Neural progenitor cell (in vitro differentiated cells): ENCODE data around the gene SEPHS1.

Experiments used
- EZH2 ChIP-seq: fragments of 200-600 bp; sonication (generic); IDR thresholded peaks from 2 replicates; pipeline ENCODE4 v1.6.1; 2017; ENCODE audit warnings: antibody characterized with exemption, mild to moderate bottlenecking, moderate library complexity
- TF ChIP-seq, protein P1 (sequence below): fragments of 200-600 bp; sonication (generic); IDR thresholded peaks from 2 replicates; pipeline ENCODE4 v1.5.1; 2017; ENCODE audit warnings: antibody characterized with exemption, mild to moderate bottlenecking

DNA sequence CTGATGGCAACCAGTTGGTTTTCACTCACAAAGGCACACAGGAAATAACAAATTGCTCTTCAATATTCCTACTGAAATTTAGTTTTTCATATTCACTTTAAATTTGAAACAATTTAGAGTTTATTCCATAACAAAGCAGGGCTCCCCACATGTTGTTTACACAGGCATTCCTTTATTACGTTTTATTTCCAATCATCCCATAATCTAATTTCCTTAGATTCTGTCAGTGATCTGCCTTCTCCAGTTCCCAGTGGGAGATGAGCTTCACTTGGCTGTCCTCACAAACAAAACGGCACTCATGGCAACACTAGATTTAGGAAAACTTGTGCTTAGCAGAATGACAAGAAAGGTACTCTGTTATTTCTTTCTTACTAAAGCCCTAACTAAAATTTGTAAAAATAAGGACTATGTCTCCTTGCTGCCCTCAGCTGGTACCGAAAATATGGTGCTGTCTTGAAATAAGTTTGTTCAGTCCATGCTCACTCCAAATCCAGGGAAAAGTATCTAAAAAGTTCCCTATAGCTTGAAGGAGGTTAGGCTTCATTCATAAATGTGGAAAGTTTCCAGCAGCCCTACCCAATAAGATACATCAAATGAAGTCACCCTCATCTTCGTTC is 71.2 kb downstream of the SEPHS1 start:
- TF ChIP-seq, protein P1, sequence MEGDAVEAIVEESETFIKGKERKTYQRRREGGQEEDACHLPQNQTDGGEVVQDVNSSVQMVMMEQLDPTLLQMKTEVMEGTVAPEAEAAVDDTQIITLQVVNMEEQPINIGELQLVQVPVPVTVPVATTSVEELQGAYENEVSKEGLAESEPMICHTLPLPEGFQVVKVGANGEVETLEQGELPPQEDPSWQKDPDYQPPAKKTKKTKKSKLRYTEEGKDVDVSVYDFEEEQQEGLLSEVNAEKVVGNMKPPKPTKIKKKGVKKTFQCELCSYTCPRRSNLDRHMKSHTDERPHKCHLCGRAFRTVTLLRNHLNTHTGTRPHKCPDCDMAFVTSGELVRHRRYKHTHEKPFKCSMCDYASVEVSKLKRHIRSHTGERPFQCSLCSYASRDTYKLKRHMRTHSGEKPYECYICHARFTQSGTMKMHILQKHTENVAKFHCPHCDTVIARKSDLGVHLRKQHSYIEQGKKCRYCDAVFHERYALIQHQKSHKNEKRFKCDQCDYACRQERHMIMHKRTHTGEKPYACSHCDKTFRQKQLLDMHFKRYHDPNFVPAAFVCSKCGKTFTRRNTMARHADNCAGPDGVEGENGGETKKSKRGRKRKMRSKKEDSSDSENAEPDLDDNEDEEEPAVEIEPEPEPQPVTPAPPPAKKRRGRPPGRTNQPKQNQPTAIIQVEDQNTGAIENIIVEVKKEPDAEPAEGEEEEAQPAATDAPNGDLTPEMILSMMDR, result no peak
- no peak for TF ChIP-seq EZH2
